Pancreas (tissue), 10 donors: Measurements from ENCODE around the gene SERINC2. TPM values are rescaled to one million over a fixed set of nuclear protein-coding genes. Genes with fewer than 3 reads are reported as not detected.

ENCODE experiments used
- ATAC-seq, 4 donors: fragments of 200-7000 bp; cut with Tn5 transposase; one replicate each; pipeline versions ENCODE4 v1.8.0 to v1.9.1; 2020; ENCODE audit warnings: mild to moderate bottlenecking in 4 of 4, moderate library complexity in 4 of 4
- DNase-seq, 6 donors: peaks; one replicate each; pipeline ENCODE4 v3.0.0-alpha.2; 2020
- FAIRE-seq: peaks from 2 replicates; lab custom pipeline; 2012; peaks lifted over from hg19 to GRCh38; lab: Jason Lieb, UNC
- H3K27ac ChIP-seq, 4 donors: fragments of 200-600 bp; sonication (generic); 1 replicate in 3 of 4; 2 replicates in 1 of 4; pipeline versions ENCODE4 v1.5.0 to v1.8.0; 2020
- H3K27me3 ChIP-seq, 4 donors: fragments of 200-600 bp; one replicate each; pipeline ENCODE4 v1.8.0; 2021
- H3K36me3 ChIP-seq, 3 donors: fragments of 200-600 bp; sonication (generic) in 1 of 3; one replicate each; pipeline versions ENCODE4 v1.5.0 to v1.8.0; 2020 to 2021
- H3K4me1 ChIP-seq, 3 donors: fragments of 200-600 bp; one replicate each; pipeline ENCODE4 v1.8.0; 2021
- H3K4me3 ChIP-seq, 4 donors: fragments of 200-600 bp; sonication (generic) in 2 of 4; one replicate each; pipeline versions ENCODE4 v1.5.0 to v1.8.0; 2020 to 2021
- H3K9me3 ChIP-seq, 4 donors: fragments of 200-600 bp; one replicate each; pipeline ENCODE4 v1.8.0; 2021
- CTCF ChIP-seq, 4 donors: fragments of 200-600 bp; sonication (generic) in 3 of 4; IDR thresholded peaks; one replicate each; pipeline versions ENCODE4 v1.5.0 to v1.8.0; 2021; ENCODE audit warnings: antibody characterized with exemption in 4 of 4
- WGBS, 2 donors: extraction: QIAGEN DNeasy Blood & Tissue Kit; methylation state at CpG; one replicate each; pipeline ENCODE4 v1.1.7; 2013; 5-methylcytosine and 5-hydroxymethylcytosine counted together
- intact Hi-C, 3 donors: fragments of 100-400 bp; cut with DNase I; formaldehyde crosslinking; loops; one replicate each; pipeline versions ENCODE4 v1.11.1 to v1.14.2; 2022
- polyA plus RNA-seq, 2 donors: library from polyadenylated mRNA; stranded (reverse); fragments of 200-250 nt; gene quantifications; one replicate each; pipeline ENCODE4 v1.2.3, GENCODE V29; 2013
- total RNA-seq, 6 donors: library from RNA; stranded (reverse); fragmentation: NEBNext Ultra II Directional in 4 of 6; extraction: Animal tissue kit (Norgen Biotek cat#: 25700) in 4 of 6; gene quantifications; one replicate each; pipeline versions ENCODE4 v1.2.1 to v1.2.4, GENCODE V29; 2021 to 2023
- donor health status: healthy with polysubstance abuse.
- donor health status: DM: no; HTN: no; CAD: no; lungs with moderate emphysema.
- donor health status: DM: no; HTN: no; CAD: no.
- donor health status: control.
- donor health status: control.
- donor health status: Bipolar disorder and iron deficiency.
- donor health status: DM: yes; HTN: yes; CAD: no.
- donor health status: DM: no; HTN: no; CAD: no.
- donor health status: DM: no; HTN: no; CAD: no.
- donor health status: DM: yes; HTN: yes; CAD: no.

The SERINC2 gene
- total and polyA plus RNA-seq, 8 donors: 8.8 to 38.9 (median 19.7) TPM

GRCh38 chr1:31370021-31370420 is 43.0 kb upstream of the SERINC2 start:
- H3K4me1 ChIP-seq: peaks cover 7 to 21% (median 7%) of the 10 kb centered on the region in 3 donors
- intact Hi-C loops: no loop called here
- 89% methylated on average over 2 of the region's 2 CpGs for WGBS, 2 donors

GRCh38 chr1:31370565-31370964 is 42.4 kb upstream of the SERINC2 start:
- FAIRE-seq (no peak), DNase-seq (no peak), ATAC-seq (no peak)
- H3K36me3 ChIP-seq: no peaks in the 10 kb centered on the region
- no peaks in the 10 kb centered on the region for H3K9me3 ChIP-seq
- TF ChIP-seq CTCF (IDR thresholded peaks at IDR 0.05): no peak
- no peak overlapping the region for H3K4me3 ChIP-seq
- H3K27ac ChIP-seq: no peak overlapping the region
- H3K27me3 ChIP-seq: no peaks in the 10 kb centered on the region
- 95 to 96% methylated on average over 4 of the region's 4 CpGs for WGBS, 2 donors
- intact Hi-C loops: no loop called here
- H3K4me1 ChIP-seq: peaks cover 7 to 21% (median 7%) of the 10 kb centered on the region in 3 donors

More at GRCh38 chr1:31370021-31370420, 43.0 kb upstream of the SERINC2 start:
- Histone ChIP-seq H3K9me3 (no peaks in the 10 kb centered on the region), H3K27ac (no peak overlapping the region), H3K4me3 (no peak overlapping the region), H3K36me3 (no peaks in the 10 kb centered on the region), H3K27me3 (no peaks in the 10 kb centered on the region)
- FAIRE-seq (no peak), ATAC-seq (no peak), DNase-seq (no peak)
- no peak for TF ChIP-seq CTCF (IDR thresholded peaks at IDR 0.05)

GRCh38 chr1:31371121-31371959 is 41.7 kb upstream of the SERINC2 start:
- Histone ChIP-seq H3K4me1 (peaks cover 7 to 21% (median 7%) of the 10 kb centered on the region in 3 donors), H3K27me3 (no peaks in the 10 kb centered on the region), H3K9me3 (no peaks in the 10 kb centered on the region), H3K4me3 (no peak overlapping the region), H3K36me3 (no peaks in the 10 kb centered on the region), H3K27ac (peak overlapping the region in 1 of 4 donors; percentile 12)
- FAIRE-seq (no peak), DNase-seq (no peak), ATAC-seq (peak in 1 of 4 donors; percentile 4)
- intact Hi-C loops: no loop called here
- 56 to 59% methylated on average over 10 of the region's 10 CpGs for WGBS, 2 donors
- no peak for TF ChIP-seq CTCF (IDR thresholded peaks at IDR 0.05)

DNA sequence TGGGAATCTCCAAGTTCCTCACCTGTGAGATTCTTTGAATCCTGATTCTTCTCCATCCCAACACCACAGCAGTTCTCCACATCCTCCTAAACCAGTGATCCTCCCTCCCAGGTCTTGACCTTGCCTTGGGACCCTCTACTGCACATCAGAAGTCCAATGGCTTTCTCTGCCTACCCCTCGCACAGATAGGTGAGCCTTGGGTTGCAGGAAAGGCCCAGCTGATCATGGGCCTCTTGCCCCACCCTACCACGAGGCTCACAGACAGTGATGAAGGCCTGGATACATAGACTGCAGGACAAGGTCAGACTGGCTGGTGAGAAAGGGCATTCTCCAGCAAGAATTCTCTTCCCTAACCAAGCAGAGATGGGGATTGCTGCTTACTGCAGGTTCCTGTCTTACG is 41.0 kb upstream of the SERINC2 start:
- no peaks in the 10 kb centered on the region for H3K36me3 ChIP-seq
- H3K4me3 ChIP-seq: no peak overlapping the region
- H3K27me3 ChIP-seq: no peaks in the 10 kb centered on the region
- no peak for DNase-seq
- no peak for TF ChIP-seq CTCF (IDR thresholded peaks at IDR 0.05)
- intact Hi-C loops: no loop called here
- WGBS, 2 donors: 81 to 85% methylated on average over 3 of the region's 3 CpGs
- ATAC-seq: no peak
- no peak for FAIRE-seq
- H3K27ac ChIP-seq: peak overlapping the region in 1 of 4 donors; percentile 12
- H3K4me1 ChIP-seq: peaks cover 7 to 21% (median 7%) of the 10 kb centered on the region in 3 donors
- H3K9me3 ChIP-seq: no peaks in the 10 kb centered on the region

DNA sequence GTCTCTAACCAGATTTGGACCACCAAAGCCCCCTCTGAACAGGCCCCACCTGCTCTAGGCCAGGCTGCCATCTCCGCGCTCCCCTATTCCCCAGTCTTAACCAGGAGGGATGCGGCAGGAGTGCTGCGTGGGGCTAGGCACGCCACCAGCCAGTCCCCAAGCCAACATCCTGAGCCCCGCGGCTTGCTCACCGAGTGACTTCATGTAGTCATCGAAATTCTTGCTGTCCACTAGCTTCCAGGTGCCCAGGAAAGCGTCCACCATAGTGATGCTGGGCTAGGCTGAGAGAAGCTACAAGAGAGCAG is 40.3 kb upstream of the SERINC2 start:
- DNase-seq (no peak), ATAC-seq (no peak), FAIRE-seq (no peak)
- 75 to 78% methylated on average over 10 of the region's 10 CpGs for WGBS, 2 donors
- peak overlapping the region in 1 of 4 donors; percentile 64 for H3K27ac ChIP-seq
- H3K27me3 ChIP-seq: no peaks in the 10 kb centered on the region
- intact Hi-C loops: no loop called here
- H3K9me3 ChIP-seq: no peaks in the 10 kb centered on the region
- no peaks in the 10 kb centered on the region for H3K36me3 ChIP-seq
- H3K4me1 ChIP-seq: peaks cover 7 to 21% (median 7%) of the 10 kb centered on the region in 3 donors
- H3K4me3 ChIP-seq: peak overlapping the region in 1 of 4 donors; percentile 35
- TF ChIP-seq CTCF (IDR thresholded peaks at IDR 0.05): no peak
